GM21447 (cell line): ENCODE measurements around the gene ZNF746.
"Not testable (repeated sequence)": the region's sequence is repeated elsewhere in the genome, so short reads cannot be mapped to it uniquely, and the experiment has no call there.

Experiments used
- ATAC-seq: cut with Tn5 transposase; IDR thresholded peaks from one replicate; pipeline ENCODE4 v1.9.1; 2021; ENCODE audit not compliant: unreplicated experiment

Gene ZNF746

DNA sequence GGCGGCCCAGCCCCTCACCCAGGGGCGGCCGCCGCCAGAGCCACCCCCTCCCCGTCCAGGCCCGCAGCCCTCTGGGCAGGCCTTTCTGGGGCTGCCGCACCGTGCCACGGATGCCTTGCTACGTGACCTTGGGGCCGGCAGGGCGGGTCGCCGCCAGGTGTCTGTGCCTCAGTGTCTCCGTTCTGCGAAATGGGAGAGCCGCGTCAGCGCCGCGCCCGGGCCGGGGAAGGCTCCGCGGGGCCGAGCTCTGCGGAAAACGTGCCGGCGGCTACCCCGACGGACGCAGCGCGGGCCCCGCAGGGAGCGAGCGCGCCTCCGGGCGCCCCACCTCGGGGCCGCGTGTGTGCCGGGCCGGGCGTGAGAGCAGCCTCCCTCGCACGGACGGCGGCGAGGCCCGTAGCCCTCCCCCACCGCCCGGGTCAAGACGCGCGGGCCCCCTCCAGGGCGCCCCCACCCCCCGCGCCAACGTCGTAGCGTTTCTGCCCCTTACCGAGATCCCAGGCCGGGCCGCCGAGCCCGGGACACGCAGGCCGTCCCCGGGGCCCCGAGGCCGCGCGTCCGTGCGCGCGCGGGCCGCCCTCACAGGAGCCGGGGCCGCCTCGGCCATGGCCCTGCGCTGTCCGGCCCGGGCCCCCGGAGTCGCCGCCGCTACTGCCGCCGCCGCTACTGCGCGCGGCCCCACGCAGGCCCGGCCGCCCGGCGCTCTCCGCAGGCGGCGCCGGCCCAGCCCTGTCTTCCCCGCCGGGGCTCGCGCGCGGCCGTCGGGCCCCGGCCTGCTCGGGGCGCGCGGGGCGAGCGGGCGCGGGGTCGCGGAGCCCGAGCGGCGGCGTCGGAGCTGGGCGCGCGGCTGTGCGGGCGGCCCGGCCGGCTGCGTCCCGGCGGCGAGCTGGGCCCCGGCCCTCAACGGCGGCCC is 37.8 kb downstream of the ZNF746 start:
- peak; percentile 25 for ATAC-seq

DNA sequence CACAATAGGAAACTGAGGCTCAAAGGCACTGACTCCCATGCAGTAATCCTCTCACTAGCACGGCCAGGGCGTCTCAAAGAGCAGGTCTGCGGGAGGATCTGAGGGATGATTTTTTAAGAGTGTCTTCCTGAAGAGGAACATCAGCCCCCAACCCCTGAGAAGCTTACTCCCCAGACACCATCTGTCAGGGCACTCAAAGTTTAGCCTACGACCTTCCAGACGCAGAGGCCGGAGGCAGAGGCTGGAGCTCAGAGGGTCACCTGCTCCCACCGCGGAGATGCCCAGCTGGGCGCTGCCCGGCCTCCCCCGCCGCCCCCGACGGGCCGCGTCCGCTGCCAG is 38.4 kb downstream of the ZNF746 start:
- no peak for ATAC-seq

DNA sequence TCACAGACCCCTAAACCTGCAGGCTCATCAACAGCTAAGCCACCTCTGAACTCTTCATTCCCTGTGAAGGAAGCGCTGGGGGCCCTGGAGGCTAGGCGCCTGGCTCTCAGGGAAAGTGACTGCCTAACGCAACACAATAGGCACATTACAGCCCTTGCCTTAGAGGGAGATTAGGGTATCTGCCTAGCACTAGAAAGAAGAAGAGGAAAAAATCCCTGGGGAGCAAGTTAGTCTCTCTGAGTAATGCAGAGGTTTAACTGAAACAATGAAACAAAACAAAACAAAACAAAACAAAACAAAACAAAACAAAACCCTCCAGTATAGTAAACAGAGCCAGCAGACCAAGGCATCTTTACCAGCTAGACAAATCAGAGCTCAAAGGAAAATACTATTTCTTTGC is 39.4 kb downstream of the ZNF746 start:
- no peak for ATAC-seq

- no peak for ATAC-seq
These were observed 39.8 kb downstream of the ZNF746 start for GRCh38 chr7:149457766-149458165.

- ATAC-seq = no peak
These were observed 40.8 kb downstream of the ZNF746 start for GRCh38 chr7:149456506-149457421.

- ATAC-seq = no peak
These were observed 42.2 kb downstream of the ZNF746 start for GRCh38 chr7:149455175-149455950.

- no peak for ATAC-seq
These were observed 42.9 kb downstream of the ZNF746 start for GRCh38 chr7:149454750-149455149.

- ATAC-seq = no peak
These were observed 43.6 kb downstream of the ZNF746 start for GRCh38 chr7:149454006-149454405.

DNA sequence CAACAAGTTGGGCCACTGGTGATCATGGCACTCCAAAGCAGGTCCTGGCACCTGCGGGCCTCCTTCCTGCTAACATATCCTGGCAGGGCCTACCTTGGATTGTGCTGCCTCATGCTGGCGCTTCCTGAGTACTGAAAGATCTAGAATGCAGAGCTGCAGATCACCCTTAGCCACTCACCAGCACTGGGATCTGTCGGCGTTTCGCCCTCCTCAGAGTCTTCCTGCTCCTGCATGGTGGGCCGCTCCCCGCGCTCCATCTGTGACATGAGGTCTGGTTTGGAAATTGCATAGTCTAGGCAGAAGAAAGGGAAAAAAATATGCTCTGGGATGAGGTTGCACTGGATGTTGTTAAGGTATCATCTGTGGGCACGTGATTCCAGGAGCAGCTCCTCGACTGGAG is 46.8 kb downstream of the ZNF746 start:
- no peak for ATAC-seq

DNA sequence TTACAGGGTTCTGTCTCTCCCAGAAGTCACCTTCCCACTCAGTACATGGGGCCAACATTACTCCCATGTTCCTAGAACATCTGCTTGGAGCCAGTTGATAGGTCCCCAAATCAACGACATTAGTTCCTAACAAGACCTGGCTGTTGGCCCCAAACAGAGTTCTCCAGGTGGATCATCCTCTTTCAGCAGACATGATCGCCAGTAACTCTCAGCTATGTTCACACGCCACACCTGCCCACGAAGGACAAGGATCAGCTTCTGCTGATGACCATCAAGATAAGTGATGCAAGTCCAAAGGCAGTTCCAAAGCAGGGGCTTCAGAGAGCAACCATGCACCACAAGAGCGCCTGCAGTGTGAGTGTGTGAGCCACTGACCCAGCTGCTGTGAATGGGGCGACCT is 47.7 kb downstream of the ZNF746 start:
- no peak for ATAC-seq

DNA sequence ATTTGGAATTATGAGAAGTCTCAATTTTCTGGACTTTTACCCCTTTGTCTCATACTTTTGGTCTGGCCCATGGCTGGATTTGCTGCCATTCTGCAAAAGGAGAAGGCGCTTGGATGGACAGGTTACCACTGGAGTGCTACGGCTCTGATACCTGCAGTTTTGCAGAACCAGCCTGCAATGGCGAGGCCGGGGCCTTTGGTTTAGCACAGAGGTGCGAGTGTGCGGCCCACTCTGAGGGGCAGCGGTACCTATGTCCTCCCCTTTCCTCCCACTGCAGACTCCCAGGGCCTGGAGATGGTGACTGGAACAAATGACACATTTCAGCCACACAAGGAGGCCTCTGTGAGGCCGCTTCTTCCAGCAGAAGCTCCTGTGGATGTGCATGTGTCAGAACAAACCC is 48.6 kb downstream of the ZNF746 start:
- ATAC-seq = no peak

- not testable (repeated sequence) for ATAC-seq
These were observed 51.6 kb downstream of the ZNF746 start for GRCh38 chr7:149446026-149446425.

DNA sequence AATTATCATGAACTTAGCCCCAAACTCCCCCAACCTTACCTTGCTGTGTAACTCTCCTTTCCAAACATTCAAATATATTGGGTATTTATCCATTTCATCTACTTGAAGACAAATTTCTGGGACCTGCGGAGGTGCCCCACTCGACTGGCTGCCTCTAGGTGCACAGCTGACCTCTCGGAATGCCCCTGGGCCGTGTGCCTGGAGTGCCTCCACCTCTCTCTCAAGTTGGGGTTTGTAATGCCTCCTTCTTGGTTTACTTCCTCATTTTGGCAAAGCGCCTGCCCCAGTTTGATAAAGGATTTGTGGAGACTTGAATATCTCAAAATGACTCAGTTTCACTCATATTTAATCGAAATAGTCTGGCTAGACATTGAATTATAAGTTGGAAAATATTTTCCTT is 53.3 kb downstream of the ZNF746 start:
- no peak for ATAC-seq

DNA sequence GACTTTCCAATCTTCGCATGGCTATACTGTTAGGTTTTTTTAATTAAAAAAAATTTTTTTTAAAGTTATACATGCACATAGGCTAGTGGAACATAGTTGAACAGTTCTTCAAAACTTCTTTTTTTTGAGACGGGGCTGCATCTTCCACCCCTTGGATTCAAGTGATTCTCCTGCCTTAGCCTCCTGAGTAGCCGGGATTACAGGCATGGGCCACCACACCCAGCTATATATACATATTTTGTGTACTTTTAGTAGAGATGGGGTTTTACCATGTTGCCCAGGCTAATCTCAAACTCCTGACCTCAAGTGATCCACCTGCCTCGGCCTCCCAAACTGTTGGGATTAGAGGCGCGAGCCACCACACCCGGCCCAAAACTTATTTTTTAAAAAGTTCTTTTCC is 54.1 kb downstream of the ZNF746 start:
- ATAC-seq = no peak

- ATAC-seq = no peak
These were observed 54.7 kb downstream of the ZNF746 start for GRCh38 chr7:149442924-149443323.

DNA sequence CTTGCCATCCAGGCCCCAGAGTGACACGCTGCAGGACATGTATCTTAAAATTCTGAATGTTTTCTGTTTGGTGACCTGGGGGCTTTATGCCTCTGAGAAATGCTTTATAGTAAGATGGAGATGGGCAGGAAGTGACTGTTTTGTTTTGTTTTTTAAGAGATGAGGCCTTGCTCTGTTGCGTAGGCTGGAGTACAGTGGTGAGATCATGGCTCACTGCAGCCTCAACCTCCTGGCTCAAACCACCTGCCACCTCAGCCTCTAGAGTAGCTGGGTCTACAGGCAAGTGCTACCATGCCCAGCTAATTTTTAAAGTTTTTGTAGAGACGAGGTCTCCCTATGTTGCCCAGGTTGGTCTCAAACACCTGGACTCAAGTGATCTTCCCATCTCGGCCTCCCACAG is 57.4 kb downstream of the ZNF746 start:
- ATAC-seq = no peak

DNA sequence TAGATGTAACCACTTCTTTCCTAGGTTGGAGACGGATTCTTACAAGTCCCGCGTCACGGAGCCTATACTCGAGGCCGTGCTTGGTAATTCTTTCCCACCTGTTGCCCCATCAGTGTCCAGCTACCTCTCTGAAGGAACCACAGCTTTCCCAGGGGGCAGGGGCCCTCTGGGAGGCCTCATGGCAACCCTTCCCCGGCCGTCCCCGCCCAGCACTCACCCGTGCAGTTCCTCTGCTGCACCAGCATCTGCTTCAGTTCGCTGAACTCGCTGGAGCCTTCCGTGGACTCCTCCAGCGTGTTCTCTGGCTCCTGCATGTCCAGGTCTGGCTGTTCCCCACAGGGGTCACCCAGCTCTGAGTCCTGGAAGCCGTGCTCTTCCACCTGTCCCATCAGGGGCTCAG is 61.3 kb downstream of the ZNF746 start:
- ATAC-seq = no peak

DNA sequence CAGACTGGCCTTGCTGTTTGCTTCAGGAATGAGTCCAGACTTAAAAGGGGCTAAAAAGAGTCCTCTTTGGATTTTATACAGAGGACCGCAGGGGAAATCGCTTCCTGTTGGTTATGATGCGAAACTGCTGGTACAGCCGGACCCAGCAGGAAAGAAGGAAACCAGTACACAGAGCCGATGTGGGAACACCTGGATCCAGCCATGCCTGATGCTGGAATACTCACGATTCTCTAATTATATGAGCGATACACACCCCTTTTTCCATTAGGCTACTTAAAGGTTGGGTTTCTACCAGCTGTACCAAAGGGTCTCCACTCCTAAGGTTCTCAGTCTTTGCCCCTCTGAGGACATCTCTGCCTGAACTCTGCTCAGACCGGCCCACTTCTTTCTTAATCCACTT is 64.5 kb downstream of the ZNF746 start:
- no peak for ATAC-seq

GRCh38 chr7:149432121-149432691 is 65.4 kb downstream of the ZNF746 start:
- no peak for ATAC-seq

- no peak for ATAC-seq
These were observed 66.0 kb downstream of the ZNF746 start for GRCh38 chr7:149431486-149432120.
